GM21360 (cell line): ENCODE data around the gene SRF.

ENCODE experiments used
- ATAC-seq: cut with Tn5 transposase; IDR thresholded peaks from one replicate; pipeline ENCODE4 v1.9.1; 2021; ENCODE audit warnings: mild to moderate bottlenecking, moderate library complexity; ENCODE audit not compliant: unreplicated experiment

Gene SRF

DNA sequence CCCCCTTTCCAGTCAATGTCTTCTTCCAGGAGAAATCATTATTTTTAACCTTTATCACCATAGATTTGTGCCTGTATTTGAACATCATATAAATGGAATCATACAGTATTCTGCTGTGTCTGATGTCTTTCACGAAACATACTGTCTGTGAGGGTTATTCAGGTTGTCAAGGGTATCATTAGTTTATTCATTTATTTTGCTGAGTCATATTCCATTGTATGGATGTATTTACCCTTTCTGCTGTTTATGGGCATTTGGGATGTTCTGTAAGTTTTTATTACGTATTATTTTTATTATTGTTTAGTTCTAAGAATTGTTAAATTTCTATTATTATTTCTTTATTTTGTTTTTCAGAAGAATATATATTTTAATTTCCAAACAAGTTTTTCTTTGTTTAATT lies 36.2 kb downstream of the SRF start:
- no peak for ATAC-seq

DNA sequence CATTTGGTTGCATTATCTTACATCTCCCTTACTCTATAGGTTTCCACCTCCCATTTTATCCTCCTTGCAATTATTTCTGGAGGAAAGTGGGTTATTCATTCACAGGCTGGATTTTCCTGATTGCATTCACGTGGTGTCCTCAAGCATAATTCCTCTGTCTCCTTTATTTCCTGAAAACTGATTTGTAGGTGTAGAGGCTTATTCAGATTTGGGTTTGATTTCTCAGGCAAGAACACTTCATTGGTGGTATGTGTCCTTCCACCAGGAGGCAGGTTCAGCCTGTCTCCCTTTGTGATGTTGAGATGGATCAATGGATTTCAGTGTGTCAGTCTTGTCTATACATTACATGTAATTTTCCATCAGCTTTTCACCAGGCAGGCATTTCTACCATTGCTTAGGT lies 40.9 kb downstream of the SRF start:
- ATAC-seq, result no peak

GRCh38 chr6:43213431-43213830 lies 42.4 kb downstream of the SRF start:
- ATAC-seq, result no peak

- no peak for ATAC-seq
These were observed 44.0 kb downstream of the SRF start for GRCh38 chr6:43215066-43215465.

DNA sequence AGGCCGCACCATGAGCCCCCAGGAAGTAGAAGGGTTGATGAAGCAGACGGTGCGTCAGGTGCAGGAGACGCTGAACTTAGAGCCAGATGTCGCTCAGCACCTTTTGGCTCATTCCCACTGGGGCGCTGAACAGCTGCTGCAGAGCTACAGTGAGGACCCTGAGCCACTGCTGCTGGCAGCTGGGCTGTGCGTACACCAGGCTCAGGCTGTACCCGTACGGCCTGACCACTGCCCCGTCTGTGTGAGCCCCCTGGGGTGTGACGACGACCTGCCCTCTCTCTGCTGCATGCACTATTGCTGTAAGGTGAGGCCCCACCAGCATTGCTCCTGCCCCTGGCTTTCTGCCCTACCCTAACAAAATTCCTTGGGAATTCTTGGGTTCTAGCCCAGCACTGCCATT lies 45.1 kb downstream of the SRF start:
- ATAC-seq, result no peak

GRCh38 chr6:43217351-43217750 lies 46.3 kb downstream of the SRF start:
- ATAC-seq, result no peak

GRCh38 chr6:43219119-43219518 lies 48.0 kb downstream of the SRF start:
- no peak for ATAC-seq

- no peak for ATAC-seq
These were observed 48.7 kb downstream of the SRF start for GRCh38 chr6:43219814-43220213.

DNA sequence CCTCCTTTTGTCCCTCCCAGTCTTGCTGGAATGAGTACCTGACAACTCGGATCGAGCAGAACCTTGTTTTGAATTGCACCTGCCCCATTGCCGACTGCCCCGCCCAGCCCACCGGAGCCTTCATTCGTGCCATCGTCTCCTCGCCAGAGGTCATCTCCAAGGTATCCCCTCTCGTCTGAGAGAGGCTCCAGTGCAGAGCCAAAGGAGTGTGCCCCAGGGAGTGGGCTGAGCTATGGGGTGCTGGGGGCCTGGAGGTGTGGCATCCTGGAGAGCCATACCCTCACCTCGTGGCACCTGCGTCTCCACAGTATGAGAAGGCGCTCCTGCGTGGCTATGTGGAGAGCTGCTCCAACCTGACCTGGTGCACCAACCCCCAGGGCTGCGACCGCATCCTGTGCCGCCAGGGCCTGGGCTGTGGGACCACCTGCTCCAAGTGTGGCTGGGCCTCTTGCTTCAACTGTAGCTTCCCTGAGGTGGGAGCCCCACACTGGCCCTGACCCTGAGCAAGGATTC lies 49.4 kb downstream of the SRF start:
- no peak for ATAC-seq

DNA sequence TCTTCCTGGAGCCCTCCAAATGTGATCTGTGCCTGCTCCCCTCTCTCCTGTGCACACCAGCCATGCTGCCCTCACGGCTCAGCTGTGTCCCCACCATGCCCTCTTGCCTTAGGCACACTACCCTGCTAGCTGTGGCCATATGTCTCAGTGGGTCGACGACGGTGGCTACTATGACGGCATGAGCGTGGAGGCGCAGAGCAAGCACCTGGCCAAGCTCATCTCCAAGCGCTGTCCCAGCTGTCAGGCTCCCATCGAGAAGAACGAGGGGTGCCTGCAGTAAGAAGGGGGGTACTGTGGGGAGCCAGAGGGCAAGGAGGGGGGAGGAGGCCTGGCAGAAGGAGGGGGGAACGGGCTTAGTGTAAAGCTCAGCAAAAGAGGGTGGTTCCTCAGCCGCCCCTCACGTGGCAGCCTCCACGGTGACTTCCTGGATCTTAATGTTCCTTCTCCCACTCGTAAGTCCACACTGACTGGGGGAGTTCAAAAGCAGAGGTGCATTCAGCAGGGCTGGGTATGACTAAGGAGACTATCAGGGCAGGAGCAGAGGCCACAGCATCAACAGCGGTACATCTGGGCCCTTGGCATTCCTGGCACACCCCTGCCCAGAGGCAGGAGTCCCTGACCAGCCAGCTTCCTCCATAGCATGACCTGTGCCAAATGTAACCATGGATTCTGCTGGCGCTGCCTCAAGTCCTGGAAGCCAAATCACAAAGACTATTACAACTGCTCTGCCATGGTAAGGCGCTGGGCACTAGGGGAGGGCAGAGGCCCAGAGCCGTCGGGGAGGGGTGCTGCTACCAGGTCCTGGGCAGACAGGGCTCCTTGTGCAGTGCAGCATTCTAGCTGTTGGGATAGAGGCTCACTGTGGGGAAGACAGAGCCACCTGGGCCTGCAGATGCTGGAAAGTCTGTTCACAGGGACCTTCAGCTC lies 50.2 kb downstream of the SRF start:
- no peak for ATAC-seq

DNA sequence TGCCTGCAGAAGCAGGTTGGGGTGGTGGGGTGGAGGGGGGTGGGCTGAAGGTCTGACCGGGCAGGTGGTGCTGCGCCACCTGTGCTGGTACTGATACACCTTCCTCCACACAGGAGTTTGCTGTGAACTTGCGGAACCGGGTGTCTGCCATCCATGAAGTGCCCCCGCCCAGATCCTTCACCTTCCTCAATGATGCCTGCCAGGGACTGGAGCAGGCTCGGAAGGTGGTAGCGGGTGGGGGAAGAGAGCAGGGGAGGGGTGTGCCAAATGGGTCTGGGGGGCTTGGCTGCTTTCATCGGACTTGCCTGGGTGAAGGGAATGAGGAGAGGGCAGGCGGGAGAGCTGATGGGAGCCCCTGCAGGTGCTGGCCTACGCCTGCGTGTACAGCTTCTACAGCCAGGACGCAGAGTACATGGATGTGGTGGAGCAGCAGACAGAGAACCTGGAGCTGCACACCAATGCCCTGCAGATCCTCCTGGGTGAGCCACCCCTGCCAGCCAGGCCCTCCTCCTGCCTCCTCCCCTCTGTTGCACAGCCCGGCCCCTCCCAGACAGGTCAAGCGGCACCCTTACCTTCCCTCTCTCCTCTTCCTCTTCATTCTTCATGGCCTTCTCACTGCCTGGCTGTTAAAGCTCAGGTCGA lies 51.5 kb downstream of the SRF start:
- ATAC-seq, result no peak

DNA sequence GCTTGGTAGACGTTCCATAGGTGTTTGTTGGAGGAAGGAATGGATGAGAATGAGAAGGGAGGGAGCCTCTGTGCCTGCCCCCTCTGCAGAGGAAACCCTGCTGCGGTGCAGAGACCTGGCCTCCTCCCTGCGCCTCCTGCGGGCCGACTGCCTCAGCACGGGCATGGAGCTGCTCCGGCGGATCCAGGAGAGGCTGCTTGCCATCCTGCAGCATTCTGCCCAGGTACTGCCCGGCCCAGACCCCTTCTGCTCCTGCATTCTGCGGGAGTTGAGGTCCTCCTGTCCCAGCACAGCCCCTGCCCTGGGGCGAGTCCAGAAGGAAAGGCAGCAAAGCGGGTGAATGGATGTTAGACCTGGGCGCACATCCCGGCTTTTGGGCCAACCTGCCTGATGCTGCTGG lies 52.1 kb downstream of the SRF start:
- ATAC-seq, result no peak

DNA sequence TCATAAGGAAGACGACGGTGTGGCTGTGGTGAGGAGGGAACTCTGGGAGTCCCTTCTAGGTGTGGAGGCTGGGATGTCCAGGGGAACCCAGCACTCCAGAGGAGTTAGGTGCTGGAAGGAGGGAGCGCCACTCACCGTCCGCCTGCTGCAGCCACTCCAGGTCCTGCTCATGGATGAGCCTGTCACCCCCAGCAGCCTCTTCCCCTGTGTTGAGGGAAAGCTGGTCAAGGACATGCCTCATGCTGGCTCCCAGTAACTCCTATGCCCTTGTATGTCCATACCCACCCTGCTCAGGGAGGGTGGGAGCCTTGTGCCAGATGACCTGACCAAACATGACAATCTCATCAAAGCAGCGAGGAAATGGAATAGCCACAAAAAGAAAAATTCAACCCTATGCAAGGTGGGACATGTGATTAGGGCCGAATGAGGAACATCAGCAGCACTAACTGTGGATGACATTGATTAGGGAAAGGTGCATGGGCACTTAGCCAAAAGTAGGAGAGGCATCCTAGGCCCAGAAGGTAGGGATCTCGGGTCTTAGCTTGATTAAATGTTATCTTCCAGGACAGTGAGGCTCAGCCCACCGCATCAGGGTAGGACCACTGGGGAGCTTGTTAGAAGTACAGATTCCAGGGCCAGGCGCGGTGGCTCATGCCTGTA lies 55.3 kb downstream of the SRF start:
- no peak for ATAC-seq

DNA sequence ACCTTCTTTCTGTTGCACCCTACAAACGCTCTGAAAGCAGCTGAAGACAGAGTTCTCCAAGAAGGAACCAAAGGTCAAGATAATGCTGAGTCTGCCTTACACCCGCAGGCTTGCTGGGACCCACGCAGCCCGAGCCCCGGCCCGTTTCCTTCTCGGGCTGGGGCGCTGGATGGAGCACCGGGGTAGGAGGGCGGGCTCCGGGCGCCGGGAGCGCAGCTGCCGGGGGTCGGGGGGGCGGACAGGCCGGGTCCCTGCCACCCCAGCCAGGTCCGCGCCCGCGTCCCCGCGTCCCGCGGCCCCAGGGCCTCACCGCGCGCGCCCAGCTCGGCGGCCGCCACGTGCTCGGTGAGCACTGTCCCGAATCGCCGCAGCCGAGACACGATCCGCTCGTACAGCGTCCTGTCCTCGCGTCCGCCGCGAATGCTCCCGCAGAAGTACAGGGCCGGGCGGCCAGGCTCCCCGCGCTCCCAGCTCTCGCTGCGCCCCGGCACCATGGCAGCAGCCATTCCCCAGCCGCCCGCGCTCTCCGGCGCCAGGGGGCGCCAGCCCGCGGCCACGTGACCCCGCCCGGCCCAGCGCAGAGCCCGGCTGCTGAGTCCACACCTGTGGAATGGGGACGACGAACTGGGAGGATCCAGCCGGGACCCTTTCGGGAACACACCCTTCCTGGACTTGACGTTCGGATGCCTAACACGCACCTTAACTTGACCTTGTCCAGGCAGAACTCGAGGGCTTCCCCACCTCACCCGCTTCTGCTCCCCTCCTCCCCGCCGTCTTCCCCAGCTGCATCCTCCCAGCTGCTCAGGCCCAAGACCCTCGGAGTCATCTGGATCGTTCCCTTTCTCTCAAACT lies 58.1 kb downstream of the SRF start, which contains the start of gene DNPH1:
Gene DNPH1, minus strand, starts transcription at position 531 of the 852 bp plus-strand sequence. Its CDS starts 25 bp downstream, at position 506.
- peak; percentile 55 for ATAC-seq

- no peak for ATAC-seq
These were observed 58.9 kb downstream of the SRF start for GRCh38 chr6:43229803-43230620.

GRCh38 chr6:43231053-43231452 lies 60.0 kb downstream of the SRF start:
- no peak for ATAC-seq
